IMR-90 (cell line): ENCODE results near the gene ANKMY2. TPM values are rescaled to one million over a fixed set of nuclear protein-coding genes. Genes with fewer than 3 reads are reported as not detected.
A peak's percentile ranks its signal among the peaks of the same experiment; 100 is the strongest.

Source experiments
- ATAC-seq: fragments of 200-7000 bp; cut with Tn5 transposase; 2 replicates; pipeline ENCODE4 v1.9.1; 2020; ENCODE audit warnings: low read depth, mild to moderate bottlenecking, moderate library complexity
- BruUV-seq: library from RNA; stranded (reverse); fragments of 400-500 nt; replicated peaks from 2 replicates; lab custom pipeline; 2021; lab: Mats Ljungman, UMichigan
- CTCF ChIA-PET: fragments of 300-600 bp; formaldehyde crosslinking; extraction: SDS; loops from one replicate; lab custom pipeline; 2021; ENCODE audit warnings: antibody characterized with exemption; lab: Yijun Ruan, JAX
- POLR2A ChIA-PET: fragments of 300-600 bp; sonication (Branson Sonifier 250); formaldehyde crosslinking; loops from one replicate; lab custom pipeline; 2022; ENCODE audit warnings: antibody characterized with exemption; ENCODE audit not compliant: unreplicated experiment; lab: Charles Lee
- DNase-seq: peaks from one replicate; pipeline ENCODE4 v3.0.0; 2013
- H2AFZ ChIP-seq: replicated peaks from 2 replicates; pipeline ENCODE3; 2013; ENCODE audit warnings: low read length, mild to moderate bottlenecking; ENCODE audit not compliant: poor library complexity
- H2AK5ac ChIP-seq: 2 replicates; pipeline ENCODE4 v1.6.1; 2013; ENCODE audit warnings: low read depth, low read length, inconsistent platforms
- H2AK9ac ChIP-seq: replicated peaks from 2 replicates; pipeline ENCODE3; 2013; ENCODE audit warnings: mild to moderate bottlenecking, low read depth, low read length, moderate library complexity; ENCODE audit not compliant: poor library complexity
- H2BK120ac ChIP-seq: 2 replicates; pipeline ENCODE4 v1.6.1; 2013; ENCODE audit warnings: low read depth, low read length, inconsistent platforms
- H2BK15ac ChIP-seq: 3 replicates; pipeline ENCODE4 v1.6.1; 2013; ENCODE audit warnings: low read depth, low read length, inconsistent platforms
- H2BK20ac ChIP-seq: 2 replicates; pipeline ENCODE4 v1.6.1; 2013; ENCODE audit warnings: low read depth, mild to moderate bottlenecking, inconsistent platforms, low read length, moderate library complexity
- H2BK5ac ChIP-seq: 2 replicates; pipeline ENCODE4 v1.6.1; 2013; ENCODE audit warnings: mild to moderate bottlenecking, low read depth, low read length, inconsistent platforms; ENCODE audit not compliant: poor library complexity, severe bottlenecking
- H3K14ac ChIP-seq: replicated peaks from 2 replicates; pipeline ENCODE4 v1.6.1; 2013; ENCODE audit warnings: low read depth, low read length, inconsistent platforms
- H3K18ac ChIP-seq: 2 replicates; pipeline ENCODE4 v1.6.1; 2013; ENCODE audit warnings: low read depth, low read length, control low read depth
- H3K23ac ChIP-seq: 2 replicates; pipeline ENCODE4 v1.6.1; 2013; ENCODE audit warnings: low read depth, low read length, inconsistent platforms
- H3K27ac ChIP-seq: 2 replicates; pipeline ENCODE4 v1.5.1; 2013; ENCODE audit warnings: mild to moderate bottlenecking, control low read depth, low read length; ENCODE audit not compliant: insufficient read depth
- H3K27me3 ChIP-seq: 2 replicates; pipeline ENCODE4 v1.6.1; 2013; ENCODE audit warnings: low read length; ENCODE audit not compliant: control insufficient read depth, insufficient read depth
- H3K36me3 ChIP-seq: 2 replicates; pipeline ENCODE4 v1.6.1; 2013; ENCODE audit warnings: low read length, mixed read lengths; ENCODE audit not compliant: control insufficient read depth, insufficient read depth
- H3K4ac ChIP-seq: 2 replicates; pipeline ENCODE4 v1.6.1; 2013; ENCODE audit warnings: low read depth, low read length, inconsistent platforms
- H3K4me1 ChIP-seq: 2 replicates; pipeline ENCODE4 v1.6.1; 2013; ENCODE audit warnings: low read length, mixed read lengths; ENCODE audit not compliant: control insufficient read depth, insufficient read depth
- H3K4me2 ChIP-seq: 2 replicates; pipeline ENCODE4 v1.6.1; 2013; ENCODE audit warnings: low read depth, mild to moderate bottlenecking, control low read depth, low read length, moderate library complexity
- H3K4me3 ChIP-seq: 2 replicates; pipeline ENCODE4 v1.5.1; 2013; ENCODE audit warnings: low read depth, mild to moderate bottlenecking, control low read depth, low read length, moderate library complexity; ENCODE audit not compliant: insufficient read depth
- H3K56ac ChIP-seq: 2 replicates; pipeline ENCODE4 v1.6.1; 2013; ENCODE audit warnings: low read length, inconsistent platforms; ENCODE audit not compliant: insufficient read depth; ENCODE audit errors: extremely low read depth
- H3K79me1 ChIP-seq, 2 experiments: 2 replicates each; pipeline ENCODE4 v1.6.1; 2013; ENCODE audit warnings: low read length in 2 of 2, inconsistent platforms in 1 of 2, low read depth in 1 of 2
- H3K9ac ChIP-seq: 2 replicates; pipeline ENCODE4 v1.6.1; 2013; ENCODE audit warnings: low read depth, low read length, control low read depth
- H3K9me1 ChIP-seq: 2 replicates; pipeline ENCODE4 v1.6.1; 2013; ENCODE audit warnings: low read length, inconsistent platforms; ENCODE audit not compliant: insufficient read depth
- H3K9me3 ChIP-seq: 2 replicates; pipeline ENCODE4 v1.6.1; 2013; ENCODE audit warnings: low read length; ENCODE audit not compliant: control insufficient read depth, insufficient read depth
- H4K20me1 ChIP-seq: 2 replicates; pipeline ENCODE4 v1.6.1; 2013; ENCODE audit warnings: low read length, inconsistent platforms; ENCODE audit not compliant: insufficient read depth
- H4K5ac ChIP-seq: 2 replicates; pipeline ENCODE4 v1.6.1; 2013; ENCODE audit warnings: mild to moderate bottlenecking, low read depth, low read length, control low read depth
- H4K8ac ChIP-seq, 2 experiments: 2 replicates each; pipeline ENCODE4 v1.6.1; 2013; ENCODE audit warnings: low read depth in 2 of 2, low read length in 2 of 2, control low read depth in 1 of 2, inconsistent platforms in 1 of 2
- H4K91ac ChIP-seq: 2 replicates; pipeline ENCODE4 v1.6.1; 2013; ENCODE audit warnings: low read depth, low read length, inconsistent platforms; ENCODE audit not compliant: insufficient read depth
- CEBPB ChIP-seq: IDR thresholded peaks from 2 replicates; pipeline ENCODE4 v1.6.1; 2012; ENCODE audit warnings: low read depth, low read length, improper control_type of control experiment
- MAFK ChIP-seq: IDR thresholded peaks from 2 replicates; pipeline ENCODE4 v1.6.1; 2012; ENCODE audit warnings: low read depth, low read length, improper control_type of control experiment
- MXI1 ChIP-seq: IDR thresholded peaks from 2 replicates; pipeline ENCODE4 v1.6.1; 2012; ENCODE audit warnings: low read depth, mild to moderate bottlenecking, low read length, moderate library complexity, borderline replicate concordance
- RCOR1 ChIP-seq: IDR thresholded peaks from 2 replicates; pipeline ENCODE4 v1.6.1; 2012; ENCODE audit warnings: mild to moderate bottlenecking, low read length, improper control_type of control experiment; ENCODE audit not compliant: insufficient replicate concordance
- WGBS, 2 experiments: methylation state at CpG; one replicate each; pipeline versions ENCODE4 v1.1.5 to v1.1.7; 2013; ENCODE audit warnings: missing lambda C conversion rate in 2 of 2; ENCODE audit not compliant: insufficient read length in 1 of 2; ENCODE audit errors: extremely low coverage in 2 of 2; 5-methylcytosine and 5-hydroxymethylcytosine counted together
- dilution Hi-C: fragments of 300-500 bp; cut with HindIII; formaldehyde crosslinking; loops from one replicate; pipeline ENCODE4 v1.14.3; 2018; ENCODE audit warnings: low sequenced_read_pairs; ENCODE audit not compliant: unreplicated experiment
- in situ Hi-C: fragments of 300-500 bp; cut with MboI; formaldehyde crosslinking; loops from 3 replicates; pipeline ENCODE4 v1.14.3; 2019; ENCODE audit warnings: low sequenced_read_pairs, inconsistent platforms, mixed read lengths
- intact Hi-C: fragments of 100-400 bp; cut with micrococcal nuclease; formaldehyde crosslinking; loops from 2 replicates; pipeline ENCODE4 v1.10.0; 2022
- polyA plus RNA-seq, 3 experiments: library from polyadenylated mRNA; depleted of rRNA; stranded (reverse); fragments of >200 nt; gene quantifications; 2 replicates each; pipeline ENCODE4 v1.2.3, GENCODE V29; 2012; ENCODE audit warnings: low replicate concordance in 1 of 3
- total RNA-seq: library from RNA; depleted of rRNA; stranded (reverse); fragments of >200 nt; gene quantifications from 2 replicates; pipeline ENCODE4 v1.2.3, GENCODE V29; 2012
- TF ChIP-seq, protein P1 (sequence below): conservative IDR thresholded peaks from 2 replicates; pipeline ENCODE4 v1.5.1; 2012; ENCODE audit warnings: mild to moderate bottlenecking, low read depth, low read length, improper control_type of control experiment
- TF ChIP-seq, protein P2 (sequence below): fragments of 150-350 bp; IDR thresholded peaks from 2 replicates; pipeline ENCODE4 v1.6.1; 2016; ENCODE audit warnings: low read depth, mild to moderate bottlenecking, low read length, moderate library complexity, borderline replicate concordance

ANKMY2 gene
- total and polyA plus RNA-seq, 2 of the 4 experiments (the other 2 are of a cell fraction) = 19.5 to 41.9 TPM

DNA sequence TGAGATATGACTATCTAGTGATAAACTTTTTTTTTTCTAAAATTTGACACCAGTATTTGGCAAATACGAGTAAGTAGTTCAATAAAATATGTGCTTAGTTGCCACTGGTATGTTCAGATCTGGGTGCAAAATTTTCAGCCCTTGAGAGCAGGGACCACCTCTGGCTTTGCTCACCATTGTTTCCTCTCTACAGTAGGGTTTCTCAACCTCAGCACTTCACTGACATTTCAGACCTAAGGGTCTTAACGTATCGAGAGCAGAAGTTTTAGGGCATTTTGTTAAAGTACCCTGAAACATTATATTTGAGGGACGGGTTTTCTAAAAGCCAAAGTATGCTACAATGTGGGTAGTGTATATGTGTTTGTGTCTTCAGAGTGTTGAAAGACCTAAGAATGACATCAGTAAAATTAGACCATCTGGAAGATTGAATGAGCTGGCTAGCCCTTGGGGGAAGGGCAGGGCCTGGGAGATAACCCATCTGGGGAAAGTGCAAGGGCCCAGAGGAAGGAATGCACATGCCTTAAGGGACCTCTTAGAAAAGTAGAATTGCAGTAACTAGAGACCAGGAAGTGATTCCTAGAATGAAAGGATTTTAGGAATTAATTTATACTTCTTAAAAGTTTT is 12.2 kb upstream of the ANKMY2 start:
- peak overlapping the region; percentile 50; the same call in 1 of the 2 replicates for H3K9ac ChIP-seq
- H2BK20ac ChIP-seq = peak overlapping the region; percentile 94
- H4K8ac ChIP-seq = peak overlapping the region in 1 of 2 experiments; percentile 71; a peak in 1 of 4 replicates
- H2BK5ac ChIP-seq = peak overlapping the region; percentile 98
- H3K79me1 ChIP-seq = peaks cover 18 to 49% of the 10 kb centered on the region in 2 experiments
- BruUV-seq = no TSS peak
- H2AFZ ChIP-seq = no peak overlapping the region
- peak overlapping the region; percentile 62; the same call in 1 of the 2 replicates for H3K56ac ChIP-seq
- H4K20me1 ChIP-seq = peaks cover 4% of the 10 kb centered on the region; the same call in 1 of the 2 replicates
- ATAC-seq (peak; percentile 94), DNase-seq (peak; percentile 94)
- H3K27ac ChIP-seq = peak overlapping the region; percentile 99
- peak overlapping the region; percentile 88 for H2AK5ac ChIP-seq
- H3K18ac ChIP-seq = peak overlapping the region; percentile 93
- TF ChIP-seq, protein P1, sequence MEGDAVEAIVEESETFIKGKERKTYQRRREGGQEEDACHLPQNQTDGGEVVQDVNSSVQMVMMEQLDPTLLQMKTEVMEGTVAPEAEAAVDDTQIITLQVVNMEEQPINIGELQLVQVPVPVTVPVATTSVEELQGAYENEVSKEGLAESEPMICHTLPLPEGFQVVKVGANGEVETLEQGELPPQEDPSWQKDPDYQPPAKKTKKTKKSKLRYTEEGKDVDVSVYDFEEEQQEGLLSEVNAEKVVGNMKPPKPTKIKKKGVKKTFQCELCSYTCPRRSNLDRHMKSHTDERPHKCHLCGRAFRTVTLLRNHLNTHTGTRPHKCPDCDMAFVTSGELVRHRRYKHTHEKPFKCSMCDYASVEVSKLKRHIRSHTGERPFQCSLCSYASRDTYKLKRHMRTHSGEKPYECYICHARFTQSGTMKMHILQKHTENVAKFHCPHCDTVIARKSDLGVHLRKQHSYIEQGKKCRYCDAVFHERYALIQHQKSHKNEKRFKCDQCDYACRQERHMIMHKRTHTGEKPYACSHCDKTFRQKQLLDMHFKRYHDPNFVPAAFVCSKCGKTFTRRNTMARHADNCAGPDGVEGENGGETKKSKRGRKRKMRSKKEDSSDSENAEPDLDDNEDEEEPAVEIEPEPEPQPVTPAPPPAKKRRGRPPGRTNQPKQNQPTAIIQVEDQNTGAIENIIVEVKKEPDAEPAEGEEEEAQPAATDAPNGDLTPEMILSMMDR = peak; percentile 42
- TF ChIP-seq MAFK (no peak), MXI1 (no peak), CEBPB (peak; percentile 57; the same call in 1 of the 2 replicates), RCOR1 (peak; percentile 91)
- TF ChIP-seq, protein P2, sequence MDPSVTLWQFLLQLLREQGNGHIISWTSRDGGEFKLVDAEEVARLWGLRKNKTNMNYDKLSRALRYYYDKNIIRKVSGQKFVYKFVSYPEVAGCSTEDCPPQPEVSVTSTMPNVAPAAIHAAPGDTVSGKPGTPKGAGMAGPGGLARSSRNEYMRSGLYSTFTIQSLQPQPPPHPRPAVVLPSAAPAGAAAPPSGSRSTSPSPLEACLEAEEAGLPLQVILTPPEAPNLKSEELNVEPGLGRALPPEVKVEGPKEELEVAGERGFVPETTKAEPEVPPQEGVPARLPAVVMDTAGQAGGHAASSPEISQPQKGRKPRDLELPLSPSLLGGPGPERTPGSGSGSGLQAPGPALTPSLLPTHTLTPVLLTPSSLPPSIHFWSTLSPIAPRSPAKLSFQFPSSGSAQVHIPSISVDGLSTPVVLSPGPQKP = no peak
- peaks cover 5% of the 10 kb centered on the region for H3K9me1 ChIP-seq
- dilution Hi-C loops (no loop called here), intact Hi-C loops (loop anchor here (1.0 kb wide), 1 partner anchor 11 kb away; the partner anchor contains the start of gene BZW2), in situ Hi-C loops (no loop called here)
- peak overlapping the region; percentile 87 for H3K4me2 ChIP-seq
- peak overlapping the region; percentile 78 for H2BK120ac ChIP-seq
- peak overlapping the region; percentile 79 for H3K14ac ChIP-seq
- peak overlapping the region; percentile 76 for H4K91ac ChIP-seq
- peak overlapping the region; percentile 84; the same call in 1 of the 3 replicates for H2BK15ac ChIP-seq
- H4K5ac ChIP-seq = peak overlapping the region; percentile 70
- H3K4ac ChIP-seq = peak overlapping the region; percentile 79
- peaks cover 4% of the 10 kb centered on the region for H3K4me1 ChIP-seq
- no peak overlapping the region for H2AK9ac ChIP-seq
- H3K4me3 ChIP-seq = no peak overlapping the region
- ChIA-PET POLR2A (no interaction called here), CTCF (interaction anchor here (0.7 to 1.0 kb wide), 3 partner anchors 9 to 1303 kb away, joined by 3 to 7 read pairs (median 3); no protein-coding TSS in a partner anchor)
- H3K23ac ChIP-seq = peak overlapping the region; percentile 62; the same call in 1 of the 2 replicates
- WGBS, 2 experiments = 40% methylated on average over 1 of the region's 4 CpGs; no CpG with 5 or more reads in 1 of the 2 experiments
- no peaks in the 10 kb centered on the region for H3K9me3 ChIP-seq
- no peaks in the 10 kb centered on the region for H3K36me3 ChIP-seq
- no peaks in the 10 kb centered on the region for H3K27me3 ChIP-seq
